ENCODE data around the gene ZNF253.
"Not testable (repeated sequence)": the region's sequence is repeated elsewhere in the genome, so short reads cannot be mapped to it uniquely, and the experiment has no call there.

Gene ZNF253

DNA sequence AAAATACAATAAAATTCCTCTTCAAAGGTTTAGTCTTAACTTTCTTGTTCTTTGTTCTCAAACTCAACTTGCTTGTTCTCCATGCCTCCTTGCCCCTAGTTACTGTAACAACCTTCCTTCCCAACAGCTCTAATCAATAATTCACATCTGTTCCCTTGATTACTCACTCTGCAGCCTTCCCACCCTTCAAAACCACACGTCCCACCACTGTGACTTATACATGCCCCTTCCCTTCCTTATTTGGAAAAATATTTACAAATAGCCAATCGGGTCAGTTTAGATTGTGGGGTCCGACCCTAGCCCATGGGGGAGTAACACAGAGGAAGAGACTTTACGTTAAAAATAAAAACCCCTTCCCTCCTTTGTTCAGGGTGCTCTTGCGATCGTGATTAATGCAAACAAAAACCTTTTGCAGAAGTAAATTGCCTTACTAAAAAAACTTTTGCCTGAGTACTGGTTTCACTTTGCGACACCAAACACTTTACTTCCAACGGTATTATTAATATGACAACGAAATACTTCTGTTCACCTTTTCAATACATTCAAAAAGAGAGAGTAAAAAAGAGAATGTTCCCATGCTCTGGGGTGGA is 34.6 kb downstream of the ZNF253 start:
- peak; percentile 38 for DNase-seq

DNA sequence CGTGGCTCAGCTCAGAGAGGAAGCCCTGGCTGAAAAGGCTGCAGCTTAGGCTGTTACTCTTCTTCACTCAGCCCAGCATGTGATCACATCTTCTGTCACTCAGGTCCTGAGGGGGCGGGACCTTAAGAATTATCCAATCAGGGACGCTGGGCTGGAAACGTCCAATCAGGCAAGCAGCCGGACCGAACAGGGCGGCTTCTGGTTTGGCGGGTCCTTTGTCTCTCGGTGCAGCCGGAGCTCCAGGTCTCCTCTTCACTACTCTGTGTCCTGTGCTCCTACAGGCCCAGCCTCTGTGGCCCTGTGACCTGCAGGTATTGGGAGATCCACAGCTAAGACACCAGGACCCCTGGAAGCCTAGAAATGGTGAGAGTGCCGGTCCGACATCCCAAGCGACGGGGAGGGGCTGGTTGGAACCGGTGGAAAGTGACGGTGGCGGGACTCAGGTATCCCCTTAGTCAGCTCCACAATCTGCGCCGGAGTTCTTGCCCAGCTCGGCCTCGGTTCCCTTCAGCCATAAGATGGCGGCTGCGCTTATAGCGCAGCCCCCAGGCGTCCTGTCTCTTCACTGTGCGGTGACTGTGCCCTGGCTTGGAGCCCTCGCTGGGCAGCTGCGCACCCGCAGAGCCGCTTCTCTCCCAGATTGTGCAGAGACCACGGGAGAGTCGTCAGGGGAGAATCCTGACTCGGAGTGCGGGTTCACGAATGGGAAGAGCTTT is 35.2 kb downstream of the ZNF253 start, which contains the start of gene ZNF93:
ZNF93 (plus strand) TSS at position 218 of the 716 bp plus-strand sequence; CDS start at position 361, 143 bp downstream.
- peak; percentile 98 for DNase-seq

DNA sequence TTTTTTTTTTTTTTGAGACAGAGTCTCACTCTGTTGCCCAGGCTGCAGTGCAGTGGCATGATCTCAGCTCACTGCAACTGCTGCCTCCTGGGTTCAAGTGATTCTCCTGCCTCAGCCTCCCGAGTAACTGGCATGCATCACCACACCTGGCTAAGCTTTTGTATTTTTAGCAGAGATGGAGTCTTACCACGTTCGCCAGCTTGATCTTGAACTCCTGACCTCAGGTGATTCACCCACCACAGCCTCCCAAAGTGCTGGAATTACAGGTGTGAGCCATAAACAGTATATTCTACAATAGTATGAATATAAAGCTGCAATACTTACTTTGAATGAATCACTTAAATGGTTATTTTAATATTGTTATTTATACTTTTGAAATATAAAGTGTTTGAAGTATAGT is 41.9 kb downstream of the ZNF253 start:
- not testable (repeated sequence) for DNase-seq

DNA sequence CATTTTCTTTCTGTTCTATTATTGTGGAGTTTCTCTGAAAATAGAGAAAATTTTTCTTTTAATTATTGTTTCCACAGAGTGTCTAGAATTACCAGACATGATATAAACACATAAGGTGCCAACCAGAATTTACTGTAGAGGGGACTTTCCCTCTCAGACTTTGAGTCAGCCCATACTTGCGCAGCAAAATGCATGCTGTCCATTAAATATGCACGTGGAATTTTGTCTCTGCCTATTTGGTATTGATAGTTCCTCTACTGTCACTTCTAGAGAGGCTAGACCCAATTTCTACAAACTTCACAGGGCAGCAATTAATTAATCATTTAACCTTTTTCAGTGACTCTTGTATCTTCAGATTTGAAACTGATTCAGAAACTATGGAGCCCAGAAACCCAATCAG is 44.0 kb downstream of the ZNF253 start:
- no peak for DNase-seq

DNA sequence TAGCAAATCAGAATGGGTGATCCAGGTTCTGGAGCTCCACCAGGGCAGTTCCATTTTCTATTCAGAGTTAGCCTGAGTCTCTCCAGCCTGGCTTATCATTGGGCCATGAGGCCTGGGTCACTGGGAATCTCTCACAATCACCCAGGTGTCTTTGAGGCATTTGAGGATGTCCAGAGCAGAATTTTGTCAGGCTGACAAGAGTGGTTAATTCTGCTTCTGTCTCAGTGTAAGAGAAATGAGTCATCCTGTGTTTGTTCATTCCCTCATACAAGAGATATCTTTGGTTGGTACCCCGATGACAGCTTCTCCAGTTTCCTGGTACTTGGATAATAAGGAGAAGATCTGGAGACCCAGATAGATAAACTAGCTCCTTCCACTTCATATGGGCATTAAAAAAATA is 45.5 kb downstream of the ZNF253 start:
- DNase-seq, result no peak

DNA sequence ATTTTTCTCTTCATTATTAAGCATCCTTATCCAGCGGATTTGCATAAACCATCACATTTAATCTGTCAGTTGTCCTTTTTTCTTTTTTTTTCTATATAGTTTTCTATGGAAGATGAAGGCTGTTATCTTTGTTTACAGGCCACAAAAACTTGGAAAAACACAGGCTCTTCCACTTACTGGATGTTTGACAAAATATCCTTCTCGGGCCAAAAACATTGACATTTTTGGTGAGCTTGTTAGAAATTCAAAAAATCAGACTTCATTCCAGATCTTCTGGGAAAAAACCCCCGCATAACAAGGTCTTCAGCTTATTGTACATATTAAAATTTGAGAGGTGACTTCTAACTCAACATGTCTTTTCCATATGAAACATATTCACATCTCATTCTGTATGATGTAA is 48.9 kb downstream of the ZNF253 start:
- DNase-seq, result no peak

DNA sequence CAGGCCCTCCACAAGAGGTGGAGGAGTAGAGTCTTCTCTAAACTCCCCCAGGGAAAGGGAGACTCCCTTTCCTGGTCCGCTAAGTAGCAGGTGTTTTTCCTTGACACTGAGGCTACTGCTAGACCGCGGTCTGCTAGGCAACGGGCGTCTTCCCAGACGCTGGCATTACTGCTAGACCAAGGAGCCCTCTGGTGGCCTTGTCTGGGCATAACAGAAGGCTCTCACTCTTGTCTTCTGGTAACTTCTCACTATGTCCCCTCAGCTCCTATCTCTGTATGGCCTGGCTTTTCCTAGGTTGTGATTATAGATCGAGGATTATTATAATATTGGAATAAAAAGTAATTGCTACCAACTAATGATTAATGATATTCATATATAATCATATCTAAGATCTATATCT is 64.7 kb downstream of the ZNF253 start:
- DNase-seq, result not testable (repeated sequence)

DNA sequence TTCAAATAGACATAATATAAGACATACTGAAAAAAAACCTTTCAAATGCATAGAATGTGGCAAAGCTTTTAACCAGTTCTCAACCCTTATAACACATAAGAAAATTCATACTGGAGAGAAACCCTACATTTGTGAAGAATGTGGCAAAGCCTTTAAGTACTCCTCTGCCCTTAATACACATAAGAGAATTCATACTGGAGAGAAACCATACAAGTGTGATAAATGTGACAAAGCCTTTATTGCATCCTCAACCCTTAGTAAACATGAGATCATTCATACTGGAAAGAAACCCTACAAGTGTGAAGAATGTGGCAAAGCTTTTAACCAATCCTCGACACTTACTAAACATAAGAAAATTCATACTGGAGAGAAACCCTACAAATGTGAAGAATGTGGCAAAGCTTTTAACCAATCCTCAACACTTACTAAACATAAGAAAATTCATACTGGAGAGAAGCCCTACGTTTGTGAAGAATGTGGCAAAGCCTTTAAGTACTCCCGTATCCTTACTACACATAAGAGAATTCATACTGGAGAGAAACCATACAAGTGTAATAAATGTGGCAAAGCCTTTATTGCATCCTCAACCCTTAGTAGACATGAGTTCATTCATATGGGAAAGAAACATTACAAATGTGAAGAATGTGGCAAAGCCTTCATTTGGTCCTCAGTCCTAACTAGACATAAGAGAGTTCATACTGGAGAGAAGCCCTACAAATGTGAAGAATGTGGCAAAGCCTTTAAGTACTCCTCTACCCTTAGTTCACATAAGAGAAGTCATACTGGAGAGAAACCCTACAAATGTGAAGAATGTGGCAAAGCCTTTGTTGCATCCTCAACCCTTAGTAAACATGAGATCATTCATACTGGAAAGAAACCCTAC is 68.0 kb downstream of the ZNF253 start:
- not testable (repeated sequence) for DNase-seq

DNA sequence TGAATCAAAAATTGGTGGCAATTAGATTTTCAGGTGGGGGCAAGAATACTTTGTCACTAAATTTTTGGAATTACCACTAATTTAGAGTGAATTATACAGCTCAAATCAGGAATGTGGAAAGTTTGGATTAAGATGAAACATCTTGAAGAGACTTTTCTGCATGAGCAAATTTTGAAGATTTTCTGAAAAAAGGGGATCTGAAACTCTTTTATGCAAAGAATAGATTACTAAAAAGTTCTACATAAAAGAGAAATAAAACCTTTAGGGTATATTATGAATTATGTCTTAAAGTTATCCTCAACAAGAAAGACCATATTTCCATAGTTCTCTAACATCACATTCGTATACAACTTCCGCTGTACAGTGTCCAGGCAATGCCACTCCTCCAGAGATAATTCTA is 71.7 kb downstream of the ZNF253 start:
- no peak for DNase-seq

DNA sequence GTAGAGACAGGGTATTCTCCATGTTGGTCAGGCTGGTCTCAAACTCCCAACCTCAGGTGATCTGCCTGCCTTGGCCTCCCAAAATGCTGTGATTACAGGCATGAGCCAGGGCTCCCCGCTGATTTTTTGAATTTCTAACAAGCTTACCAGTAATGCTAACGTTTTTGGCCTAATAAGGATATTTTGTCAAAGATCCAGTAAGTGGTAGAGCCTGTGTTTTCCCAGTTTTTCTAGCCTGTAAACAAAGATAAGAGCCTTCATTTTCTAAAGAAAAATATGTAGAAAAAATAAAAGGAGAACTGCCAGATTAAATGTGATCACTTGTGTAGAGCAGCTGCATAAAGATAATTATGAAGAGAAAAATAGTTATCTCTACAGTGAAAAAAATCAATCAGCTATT is 72.8 kb downstream of the ZNF253 start:
- no peak for DNase-seq

DNA sequence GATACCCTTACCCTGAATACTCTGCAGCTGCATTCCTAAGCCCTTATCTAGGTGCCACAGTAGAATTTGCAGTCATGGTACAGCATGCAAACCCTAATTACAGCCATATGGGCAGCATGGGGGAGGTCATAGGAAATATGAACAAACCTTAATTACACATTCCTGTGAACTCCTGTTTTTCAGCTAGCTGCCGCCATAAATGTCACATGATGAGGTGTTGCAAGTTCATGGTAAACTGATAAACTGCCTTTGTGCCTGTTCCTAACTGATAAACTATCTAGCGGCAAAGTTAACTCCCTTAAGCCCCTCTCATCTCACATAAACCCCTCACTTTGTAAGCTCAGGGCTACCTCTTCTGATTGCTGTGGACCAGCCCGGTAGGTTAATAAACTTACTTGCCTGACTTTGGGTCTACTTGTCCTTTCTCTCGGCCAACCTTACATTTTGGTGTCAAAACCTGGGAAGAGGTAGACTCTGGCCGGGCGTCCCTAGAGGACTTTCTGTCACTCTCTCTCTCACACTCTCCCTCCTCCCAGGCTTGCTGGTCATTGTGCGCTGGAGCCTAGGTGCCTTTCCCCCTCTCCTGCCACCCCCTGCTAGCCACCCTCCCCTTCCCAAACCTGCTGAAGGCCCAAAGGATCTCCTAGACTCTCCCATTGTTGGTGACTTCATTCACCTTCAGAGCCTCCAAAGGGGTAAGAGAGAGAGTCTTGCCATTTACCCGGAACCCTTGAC is 78.3 kb downstream of the ZNF253 start:
- no peak for DNase-seq

Data from right hindlimb (tissue), 1 donor.